Central memory CD4-positive, alpha-beta T cell (primary cell): ENCODE results near the gene TIAM2.
A peak's percentile ranks its signal among the peaks of the same experiment; 100 is the strongest.
"Not testable (repeated sequence)": the region's sequence is repeated elsewhere in the genome, so short reads cannot be mapped to it uniquely, and the experiment has no call there.

Experiments
- DNase-seq: peaks from one replicate; pipeline ENCODE4 v3.0.0; 2022

Gene TIAM2

DNA sequence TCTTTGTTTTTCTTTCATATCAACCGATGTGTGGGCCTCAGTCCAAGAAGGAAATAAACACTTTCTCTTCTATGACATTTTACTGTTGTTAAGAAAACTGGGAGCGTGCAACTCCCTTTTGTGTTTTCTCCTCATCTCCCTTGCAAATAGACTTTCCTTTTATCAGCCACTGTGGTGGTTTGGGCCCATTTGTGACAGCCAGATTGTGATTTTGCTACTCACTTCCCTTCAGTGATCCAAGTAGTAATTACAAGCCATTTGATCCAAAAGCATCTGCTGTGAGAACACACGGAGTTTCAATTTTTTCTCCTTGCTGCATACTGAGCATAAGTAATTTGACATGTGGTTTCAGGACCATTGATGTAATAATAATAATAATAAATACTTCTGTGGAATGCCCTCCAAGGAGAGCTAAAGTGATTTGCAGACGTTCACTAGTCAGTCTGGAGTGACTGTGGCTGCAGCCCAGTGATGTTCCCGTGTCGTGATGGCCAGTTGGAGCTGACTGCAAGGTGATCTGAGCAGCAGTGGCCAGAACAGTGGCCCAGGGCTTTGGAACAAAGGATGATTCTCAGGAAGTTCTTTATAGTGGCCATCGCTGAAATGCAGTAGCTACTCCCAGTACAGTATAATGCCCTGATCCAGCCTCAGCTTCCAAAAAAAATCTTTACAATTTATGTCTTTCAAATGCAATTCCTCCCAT, 176.8 kb downstream of the TIAM2 start:
- DNase-seq, result no peak

DNA sequence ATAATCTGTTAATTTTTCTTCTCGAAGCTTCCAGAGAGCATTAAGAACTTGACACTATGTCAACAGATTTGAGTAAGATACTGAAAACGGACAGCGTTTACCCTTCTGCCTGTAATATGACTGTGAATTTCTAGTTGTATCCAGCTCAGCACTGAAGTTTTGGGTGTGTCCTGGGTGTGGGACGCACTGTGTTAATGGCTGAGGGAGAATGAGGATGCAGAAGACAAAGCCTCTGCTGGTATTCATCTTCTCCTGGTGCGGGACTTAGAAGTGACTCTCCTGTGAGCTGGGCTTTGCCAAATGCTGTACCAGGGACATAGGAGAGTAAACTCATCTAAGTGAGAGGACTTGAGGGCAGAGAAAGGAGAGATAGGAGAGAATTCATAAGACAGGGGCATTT, 178.4 kb downstream of the TIAM2 start:
- no peak for DNase-seq

DNA sequence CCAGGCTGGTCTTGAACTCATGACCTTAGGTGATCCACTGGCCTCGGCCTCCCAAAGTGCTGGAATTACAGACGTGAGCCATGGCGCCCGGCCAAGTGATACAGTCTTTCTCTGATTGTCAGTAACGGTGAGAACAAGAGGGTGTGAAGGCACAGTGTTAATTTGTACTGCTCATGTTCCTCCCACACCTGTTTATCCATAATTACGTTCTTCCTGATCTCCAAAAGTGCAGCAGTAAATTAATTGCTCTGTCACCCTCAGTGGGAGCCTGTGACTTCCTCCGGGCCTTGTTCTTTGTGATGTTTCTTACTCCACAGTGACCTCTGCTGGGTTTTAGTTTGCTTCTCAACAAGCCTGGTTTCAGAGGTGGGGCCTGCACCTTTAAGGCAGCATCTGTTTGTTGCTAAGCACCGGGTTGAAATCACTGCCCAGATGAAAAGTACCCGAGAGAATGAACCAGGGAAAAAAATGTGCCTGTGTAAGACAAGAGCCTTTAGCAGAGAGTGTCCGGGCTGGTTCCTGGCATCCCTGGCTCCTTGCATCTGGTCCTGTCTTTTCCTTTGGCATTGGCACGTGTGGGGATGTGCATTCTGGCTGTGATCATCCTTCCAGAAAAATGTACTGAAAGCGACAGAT, 179.6 kb downstream of the TIAM2 start:
- DNase-seq, result peak; percentile 68

DNA sequence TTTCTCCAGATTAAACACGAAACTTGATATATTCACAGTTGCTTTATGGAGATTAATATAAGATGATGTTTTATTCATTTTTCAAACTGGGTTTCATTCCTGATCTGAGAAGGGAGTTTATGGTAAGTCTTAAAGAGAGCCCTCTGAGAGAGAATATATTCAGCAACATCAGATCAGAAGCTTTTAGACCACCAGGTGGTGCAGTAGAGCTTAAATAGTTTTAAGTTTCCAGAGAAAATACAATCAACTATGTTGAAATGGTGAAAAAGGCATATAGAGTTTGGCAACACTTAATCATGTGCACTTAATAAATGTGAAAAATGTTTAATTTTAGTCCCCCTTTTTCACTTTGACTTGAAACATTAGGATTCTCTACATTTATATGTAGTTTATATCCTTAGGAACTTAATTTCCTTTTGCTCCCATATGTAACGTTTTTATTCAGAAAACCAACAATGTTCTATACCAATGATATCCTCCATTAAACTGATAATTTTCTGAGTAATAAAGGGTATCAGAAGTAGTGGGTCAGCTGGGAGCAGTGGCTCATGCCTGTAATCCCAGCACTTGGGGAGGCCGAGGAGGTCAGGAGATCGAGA, 182.3 kb downstream of the TIAM2 start:
- peak; percentile 33 for DNase-seq

DNA sequence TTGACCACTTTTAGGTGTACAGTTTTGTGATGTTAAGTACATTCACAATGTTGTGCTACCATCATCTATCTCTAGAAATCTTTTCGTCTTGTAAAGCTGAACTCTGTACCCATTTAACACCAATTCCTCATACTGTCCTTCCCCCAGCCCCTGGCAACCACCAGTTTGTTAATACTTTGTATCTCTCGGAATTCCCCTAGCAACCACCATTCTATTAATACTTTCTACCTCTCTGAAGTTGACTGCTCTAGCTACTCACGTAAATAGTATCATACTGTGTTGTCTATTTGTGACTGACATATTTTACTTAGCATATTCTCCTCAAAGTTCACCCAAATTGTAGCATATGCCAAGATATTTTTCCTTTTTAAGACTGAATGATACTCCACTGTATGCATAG, 186.4 kb downstream of the TIAM2 start:
- no peak for DNase-seq

DNA sequence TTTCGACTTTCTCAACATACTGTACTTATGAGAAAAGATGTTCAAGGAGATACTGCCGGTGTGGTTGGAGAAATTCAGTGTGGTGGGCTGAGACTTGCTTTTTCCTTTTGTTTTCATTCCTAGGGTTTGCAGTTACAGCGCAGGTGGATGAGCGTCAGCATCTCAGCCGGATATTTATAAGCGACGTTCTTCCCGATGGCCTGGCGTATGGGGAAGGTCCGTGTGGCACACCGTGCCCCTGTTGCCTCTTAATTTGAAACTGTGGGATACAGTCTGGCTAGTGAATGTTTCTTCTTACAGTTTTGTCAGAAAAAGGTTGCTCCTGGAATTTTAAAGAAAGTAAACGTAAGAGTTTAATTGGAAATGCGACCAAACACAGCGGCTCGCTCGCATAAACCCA, 187.0 kb downstream of the TIAM2 start:
- DNase-seq, result no peak

DNA sequence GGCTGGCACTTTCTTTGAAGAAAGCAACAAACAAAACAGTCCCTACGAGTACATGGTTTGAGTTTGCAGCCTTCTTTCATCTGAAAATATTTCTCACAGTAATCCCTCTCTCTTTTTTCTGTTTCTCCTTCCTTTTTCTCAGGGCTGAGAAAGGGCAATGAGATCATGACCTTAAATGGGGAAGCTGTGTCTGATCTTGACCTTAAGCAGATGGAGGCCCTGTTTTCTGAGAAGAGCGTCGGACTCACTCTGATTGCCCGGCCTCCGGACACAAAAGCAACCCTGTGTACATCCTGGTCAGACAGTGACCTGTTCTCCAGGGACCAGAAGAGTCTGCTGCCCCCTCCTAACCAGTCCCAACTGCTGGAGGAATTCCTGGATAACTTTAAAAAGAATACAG, 188.0 kb downstream of the TIAM2 start:
- DNase-seq, result no peak

DNA sequence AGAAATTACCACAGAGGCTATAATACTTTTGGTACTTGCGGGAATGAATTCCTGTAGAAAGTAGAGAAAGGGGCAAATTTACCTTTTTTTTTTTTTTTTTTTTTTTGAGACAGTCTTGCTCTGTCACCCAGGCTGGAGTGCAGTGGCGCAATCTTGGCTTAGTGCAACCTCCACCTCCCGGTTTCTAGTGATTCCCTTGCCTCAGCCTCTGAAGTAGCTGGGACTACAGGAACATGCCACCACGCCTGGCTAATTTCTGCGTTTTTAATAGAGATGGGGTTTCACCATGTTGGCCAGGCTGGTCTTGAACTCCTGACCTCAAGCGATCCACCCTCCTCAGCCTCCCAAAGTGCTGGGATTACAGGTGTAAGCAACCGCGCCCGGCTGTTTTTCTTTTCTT, 189.9 kb downstream of the TIAM2 start:
- DNase-seq, result not testable (repeated sequence)

DNA sequence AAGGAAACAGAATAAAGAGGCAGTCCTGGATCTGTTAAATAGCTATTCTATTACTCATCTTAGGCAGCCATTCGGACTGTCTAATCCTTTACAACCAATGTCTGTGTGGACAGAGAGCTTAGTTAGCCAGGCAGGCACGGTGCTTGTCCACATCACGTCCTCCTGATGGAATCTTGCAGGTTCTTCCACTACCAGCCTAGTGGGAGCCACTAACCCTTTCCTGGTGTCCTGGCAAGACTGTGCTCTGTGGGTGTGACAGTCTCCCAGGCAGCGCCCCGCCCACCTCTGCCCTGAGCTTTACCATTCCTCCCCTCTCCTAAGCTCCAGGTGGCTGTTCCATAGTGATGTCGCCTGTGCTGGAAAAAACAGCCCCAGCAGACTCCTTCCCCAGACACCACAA, 190.4 kb downstream of the TIAM2 start:
- DNase-seq, result no peak

DNA sequence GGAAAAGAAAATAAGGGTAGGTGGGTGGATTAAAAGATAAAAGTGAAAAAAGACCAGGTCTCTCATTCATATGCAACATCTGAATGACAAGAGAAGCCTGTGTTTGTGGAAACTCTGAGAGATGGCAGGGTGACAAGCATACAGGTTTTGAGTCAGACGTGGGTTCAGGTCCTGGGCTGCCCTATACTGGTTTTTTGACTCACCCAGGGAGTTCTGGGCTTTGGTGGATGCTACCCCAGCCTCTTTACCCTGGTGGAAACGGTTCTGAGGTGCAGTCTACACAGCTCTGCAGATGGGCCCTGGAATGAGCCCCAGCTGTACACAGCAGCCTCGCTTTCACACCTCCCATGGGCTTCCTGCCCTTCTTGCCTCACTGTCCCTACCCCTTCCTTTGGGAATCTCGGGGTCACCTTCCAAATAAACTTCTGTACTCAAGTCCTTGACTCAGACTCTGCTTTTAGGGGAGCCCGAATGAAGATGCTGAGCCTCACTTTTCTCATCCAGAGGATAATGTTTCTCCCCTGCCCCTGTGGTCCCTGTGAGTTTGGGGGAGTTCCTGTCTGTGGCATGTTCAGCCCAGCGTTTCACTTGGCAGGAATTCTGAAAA, 191.0 kb downstream of the TIAM2 start:
- DNase-seq, result no peak

DNA sequence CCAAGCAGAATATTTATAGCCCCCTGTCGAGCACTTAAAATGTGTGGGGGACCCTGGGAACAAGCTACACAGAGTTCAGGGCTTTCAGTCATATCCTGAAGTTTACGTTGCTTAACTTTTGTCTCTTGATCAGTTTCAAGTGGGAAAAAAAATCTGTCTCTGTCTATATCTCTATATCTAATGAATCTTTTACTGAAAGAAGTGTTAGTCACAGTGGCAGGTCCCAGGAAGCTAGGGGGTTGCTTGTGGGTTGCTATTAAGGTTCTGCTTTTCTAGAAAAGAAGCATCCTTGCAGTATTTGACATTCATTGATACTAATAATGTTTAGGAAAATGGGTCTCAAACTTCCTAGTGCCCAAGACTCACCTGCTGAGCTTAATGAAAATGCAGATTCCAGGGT, 192.0 kb downstream of the TIAM2 start:
- no peak for DNase-seq

DNA sequence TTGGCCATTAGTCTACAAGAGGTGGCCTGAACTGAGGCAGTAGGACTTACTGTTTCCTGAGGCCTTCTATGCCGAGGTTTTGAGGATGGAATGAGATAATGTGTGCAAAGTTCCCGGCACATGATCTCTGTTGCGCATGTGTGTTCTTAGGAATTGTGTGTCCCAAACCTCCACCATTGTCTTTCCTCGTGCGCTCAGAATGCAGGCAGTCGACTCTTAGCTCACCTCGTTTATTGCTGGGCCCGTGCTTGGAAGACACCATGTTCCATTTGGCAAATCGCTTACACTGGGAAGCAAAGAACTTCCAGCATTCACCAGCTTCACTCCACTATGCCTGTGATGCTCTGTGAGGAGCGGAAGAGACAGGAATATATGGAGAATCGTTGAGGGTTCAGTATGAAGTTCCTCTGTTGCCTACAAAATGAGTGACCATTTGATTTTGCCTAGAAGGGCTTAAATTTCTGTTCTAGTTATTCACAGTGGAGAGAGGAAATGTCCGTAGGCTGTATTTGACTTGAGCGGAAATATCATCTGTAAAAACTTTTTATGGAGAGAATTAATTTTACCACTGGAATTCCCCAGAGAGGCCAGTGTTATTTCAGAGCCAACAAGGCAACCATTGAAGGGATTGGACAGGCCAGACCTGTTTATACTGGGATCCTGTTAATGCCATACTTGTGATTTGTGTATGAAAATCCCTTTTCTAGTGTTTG, 193.0 kb downstream of the TIAM2 start:
- DNase-seq, result no peak

DNA sequence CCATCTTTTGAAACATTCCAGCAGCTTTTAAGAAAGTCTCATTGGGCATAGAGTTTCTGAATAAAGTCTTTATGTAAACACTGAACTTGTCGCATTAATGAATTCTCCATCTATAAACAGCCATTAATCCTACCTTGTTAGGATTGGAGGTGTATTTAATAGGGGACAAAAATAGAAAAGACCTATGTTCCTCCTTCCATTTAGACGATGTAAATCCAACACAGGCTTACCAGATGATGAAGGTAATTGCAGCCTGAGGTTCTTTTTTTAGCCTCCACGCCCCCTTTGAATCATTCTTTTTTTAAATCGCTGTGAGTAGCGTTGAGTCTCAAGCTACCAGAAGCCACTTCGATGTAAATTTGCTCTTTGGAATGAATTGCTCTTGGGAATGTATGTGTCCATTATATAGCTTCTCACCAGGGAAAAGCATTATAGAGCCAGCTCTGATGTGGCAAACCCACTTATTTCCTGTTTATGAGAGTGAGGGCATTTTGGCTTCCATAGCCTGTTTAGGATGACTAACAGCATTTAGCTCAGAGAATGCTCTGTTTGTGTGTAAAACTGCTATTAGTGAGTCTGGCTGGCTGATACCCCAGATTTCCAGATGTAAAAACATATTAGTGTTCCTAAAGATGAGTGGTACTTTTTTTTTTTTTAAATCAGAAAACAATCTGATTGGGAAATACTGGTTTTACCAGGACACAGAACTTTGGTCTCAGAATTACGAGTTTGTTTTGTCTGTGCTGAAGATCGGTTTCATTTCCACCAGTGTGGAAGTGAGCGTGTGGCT, 193.8 kb downstream of the TIAM2 start:
- no peak for DNase-seq

DNA sequence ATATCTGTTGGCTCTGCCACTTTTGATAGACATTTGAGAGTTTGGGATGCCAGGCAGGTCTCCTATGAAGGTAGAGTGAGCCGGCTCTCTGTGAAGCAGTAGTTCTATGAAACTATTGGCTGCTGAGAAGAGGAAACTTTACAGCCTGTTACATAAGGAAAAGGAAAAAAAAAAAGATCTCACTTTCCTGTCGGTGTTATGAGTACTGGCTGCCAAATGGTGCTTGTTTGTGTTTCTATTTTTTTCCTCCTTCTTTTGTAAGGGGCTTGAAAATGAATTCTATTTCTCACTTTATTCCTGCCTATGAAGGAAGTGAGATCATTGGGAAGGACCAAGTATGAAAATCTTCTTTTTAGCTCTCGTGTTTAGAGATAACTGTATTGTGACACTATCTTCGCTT, 195.6 kb downstream of the TIAM2 start:
- no peak for DNase-seq

DNA sequence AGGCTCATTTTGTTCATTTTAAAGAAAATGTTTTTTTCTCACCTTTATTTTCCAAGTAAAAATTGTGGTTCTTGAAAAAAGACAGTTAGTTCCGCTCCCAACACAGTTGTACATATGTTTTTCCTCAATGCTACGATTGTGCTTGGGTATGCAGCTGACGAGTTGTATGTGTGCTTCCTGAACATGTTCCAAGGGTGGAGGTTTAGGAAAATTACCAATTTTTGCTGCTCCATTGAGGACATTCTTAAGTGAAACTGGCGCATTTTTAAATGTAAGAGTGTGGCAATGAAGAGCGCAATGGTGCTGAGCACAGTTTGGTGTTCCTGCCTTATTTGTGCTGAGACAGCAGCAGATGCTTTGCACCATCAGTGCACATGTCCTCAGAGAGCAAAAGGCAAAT, 198.4 kb downstream of the TIAM2 start:
- no peak for DNase-seq

DNA sequence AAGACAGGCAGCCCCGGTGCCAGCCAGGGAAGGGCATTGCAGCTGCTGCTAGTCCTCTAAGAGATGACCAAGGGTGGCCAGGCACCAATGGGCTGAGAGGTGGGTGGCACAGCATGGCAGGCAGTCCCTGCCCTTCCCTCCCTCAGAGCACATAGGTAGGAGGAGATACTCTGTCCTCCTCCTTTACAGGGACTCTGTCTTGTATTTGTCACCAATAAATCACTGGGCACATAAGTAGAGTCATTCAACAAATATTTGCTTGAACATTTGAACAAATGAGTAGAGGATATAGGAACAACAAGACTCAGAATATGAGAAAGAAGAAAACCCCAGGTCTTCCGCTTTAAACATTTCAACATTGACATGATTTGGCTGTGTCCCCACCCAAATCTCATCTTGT, 199.3 kb downstream of the TIAM2 start:
- no peak for DNase-seq

DNA sequence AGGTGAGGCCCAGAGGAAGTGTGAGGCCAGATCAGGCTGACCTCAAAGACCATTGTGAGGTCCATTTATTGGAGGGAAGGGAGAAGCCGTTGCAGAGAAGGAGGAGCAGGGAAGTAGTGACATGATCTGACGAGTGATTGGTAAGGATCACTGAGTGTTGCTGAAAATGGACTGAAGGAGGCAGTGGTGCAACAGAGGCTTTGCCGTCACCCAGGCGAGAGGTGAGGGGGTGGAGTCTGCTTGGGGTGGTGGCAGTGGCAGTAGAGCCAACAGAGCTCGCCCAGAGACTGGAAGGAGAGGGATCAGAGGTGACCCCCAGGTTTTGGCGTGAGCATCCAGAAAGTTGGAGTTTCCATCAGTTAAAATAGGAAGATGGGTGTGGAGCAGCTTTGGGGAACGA, 200.8 kb downstream of the TIAM2 start:
- no peak for DNase-seq

DNA sequence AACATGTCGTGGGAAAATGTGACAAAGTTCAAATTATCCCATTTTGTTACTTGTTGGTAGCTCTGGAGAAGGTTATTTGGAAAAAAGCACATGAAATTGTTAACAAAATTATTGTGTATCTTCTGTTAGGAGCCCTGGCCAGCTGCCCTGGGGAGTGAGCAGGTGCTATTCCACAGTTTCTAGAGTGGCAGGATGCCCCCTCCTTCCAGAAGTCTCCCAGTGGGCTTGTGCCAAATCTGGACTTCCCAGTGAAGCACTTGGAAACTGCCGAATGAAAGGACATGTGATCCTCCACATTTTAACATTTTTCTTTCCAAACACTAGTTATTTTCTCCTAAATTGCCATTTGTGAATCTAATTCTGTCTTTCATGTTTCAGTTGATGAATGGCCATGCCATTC, 201.8 kb downstream of the TIAM2 start:
- no peak for DNase-seq

DNA sequence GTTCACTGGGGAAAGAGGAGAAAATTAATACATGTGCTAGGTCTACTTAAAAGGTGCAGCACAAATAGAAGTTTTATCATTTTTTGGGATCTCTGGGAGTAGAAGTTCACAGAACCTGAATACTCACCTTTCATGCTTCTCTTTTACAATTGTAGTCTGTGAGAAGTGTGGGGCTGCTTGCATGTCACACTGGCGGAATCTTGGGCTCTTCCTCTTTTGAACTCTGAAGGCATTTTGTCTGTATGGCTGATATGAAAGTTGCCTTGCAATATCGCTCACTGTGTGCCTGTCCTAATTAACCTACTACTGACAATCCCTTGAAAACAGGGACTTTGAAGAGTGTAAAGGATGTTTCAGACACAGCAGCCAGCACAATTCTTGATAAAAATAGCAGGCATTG, 202.8 kb downstream of the TIAM2 start:
- no peak for DNase-seq

DNA sequence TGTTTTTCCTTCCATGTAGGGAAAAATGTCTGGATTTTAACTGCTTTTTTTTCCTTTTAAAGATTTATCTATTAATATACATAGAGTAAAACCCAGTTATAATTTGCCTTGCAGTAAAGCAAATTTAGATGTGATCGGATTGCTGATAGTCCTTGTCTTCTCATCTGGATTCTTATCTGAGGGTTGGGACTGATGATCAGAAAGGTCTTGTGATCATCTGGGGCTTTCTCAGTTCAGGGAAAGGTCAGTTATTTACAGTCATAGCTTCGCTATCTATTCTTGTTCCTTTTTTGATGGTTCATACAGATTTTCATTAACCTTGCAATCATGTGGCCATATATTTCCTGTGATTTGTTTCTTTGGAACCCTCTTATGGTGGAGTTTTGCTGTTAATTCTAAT, 204.9 kb downstream of the TIAM2 start:
- DNase-seq, result no peak

DNA sequence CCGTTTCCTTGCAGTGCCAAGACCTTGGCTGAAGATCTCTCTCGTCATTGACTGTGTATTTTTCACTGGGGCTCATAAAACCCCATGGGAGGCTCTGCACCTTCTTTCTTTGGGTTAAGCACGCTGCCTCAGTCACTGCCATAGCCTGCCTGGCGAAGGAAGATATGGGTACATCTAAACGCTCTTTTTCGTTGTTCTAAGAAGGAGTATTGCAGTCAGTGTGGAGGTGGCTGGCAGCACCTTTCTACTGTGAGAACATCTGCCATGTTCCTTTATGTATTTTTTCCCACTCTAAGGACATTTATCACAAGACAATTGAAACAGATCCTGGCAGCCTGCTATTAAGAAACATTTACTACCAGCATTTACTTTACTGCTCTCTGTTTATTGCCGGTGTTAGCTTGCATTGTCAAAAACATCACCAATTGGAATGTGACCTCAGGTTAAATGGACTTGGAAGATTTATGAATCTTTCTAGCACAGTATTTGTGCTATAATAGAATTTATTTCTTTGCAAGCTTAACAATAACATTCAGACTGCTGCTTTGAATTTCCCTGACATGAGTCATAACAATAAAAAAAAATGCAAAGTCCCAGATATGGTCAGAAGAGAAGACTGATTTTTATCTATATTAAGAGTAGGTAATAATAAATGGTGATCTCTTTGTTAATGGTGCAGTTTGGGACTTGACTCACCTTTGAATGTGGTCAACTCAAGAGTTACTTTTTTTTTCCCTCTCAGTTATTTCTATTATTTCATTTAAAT, 206.5 kb downstream of the TIAM2 start:
- no peak for DNase-seq

DNA sequence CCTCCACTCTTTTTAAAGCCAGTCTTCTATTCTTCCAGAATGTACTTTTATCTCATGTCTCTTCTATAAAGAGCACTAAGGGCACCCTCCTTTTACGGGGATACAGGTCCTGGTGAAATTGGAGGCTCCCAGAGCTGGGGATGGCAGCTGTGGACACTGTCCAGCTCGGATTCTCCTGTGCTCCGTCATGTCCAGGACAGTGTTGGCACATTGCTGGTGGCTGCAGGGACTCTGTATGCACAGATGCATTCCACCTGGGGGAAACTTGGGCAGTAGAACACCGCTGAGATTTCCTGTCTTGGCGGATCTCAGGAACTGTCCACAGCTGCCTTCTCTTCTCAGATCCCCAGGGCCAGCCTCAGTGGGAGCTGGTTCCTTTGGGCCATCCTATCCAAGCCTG, 212.1 kb downstream of the TIAM2 start:
- DNase-seq, result no peak
